ENCODE data around the gene SMG1.

- no peak for TF ChIP-seq YY1 (IDR thresholded peaks at IDR 0.05)
- TF ChIP-seq CTCF (IDR thresholded peaks at IDR 0.05; ENCODE audit: low read depth, low read length, missing input control) = no peak
- TF ChIP-seq JUND (IDR thresholded peaks at IDR 0.05) = no peak
- no peak for TF ChIP-seq RAD21 (IDR thresholded peaks at IDR 0.05)
- TF ChIP-seq REST (IDR thresholded peaks at IDR 0.05) = no peak
- TF ChIP-seq EGR1 (IDR thresholded peaks at IDR 0.05; ENCODE audit: low read depth in 2 of 2) = no peak
- no peak for TF ChIP-seq NR2F2 (IDR thresholded peaks at IDR 0.05)
- TF ChIP-seq GABPA (IDR thresholded peaks at IDR 0.05 in 1 of 2, conservative IDR thresholded peaks at IDR 0.05 in 1 of 2) = no peak
- no peak for TF ChIP-seq SP1 (IDR thresholded peaks at IDR 0.05)
- no peak for TF ChIP-seq RXRA (IDR thresholded peaks at IDR 0.05)
- no peak for TF ChIP-seq HNF4G (IDR thresholded peaks at IDR 0.05)
- TF ChIP-seq TAF1 (conservative IDR thresholded peaks at IDR 0.05) = no peak
- TF ChIP-seq ZBTB33 (IDR thresholded peaks at IDR 0.05) = no peak
Measured at GRCh38 chr16:18834864-18835263, 91.3 kb downstream of the SMG1 start.
